Adipocyte (in vitro differentiated cells): ENCODE data around the gene CLDN17.

Experiments used
- DNase-seq: peaks from one replicate; pipeline ENCODE4 v3.0.0-alpha.2; 2015; ENCODE audit warnings: low read depth
- H3K27me3 ChIP-seq: replicated peaks from 2 replicates; pipeline ENCODE4 v1.7.0; 2013; ENCODE audit warnings: mild to moderate bottlenecking, low read length, moderate library complexity; ENCODE audit not compliant: control insufficient read depth, insufficient read depth
- H3K36me3 ChIP-seq: 2 replicates; pipeline ENCODE4 v1.7.0; 2013; ENCODE audit warnings: low read length, mild to moderate bottlenecking, moderate library complexity; ENCODE audit not compliant: control insufficient read depth, insufficient read depth, severe bottlenecking
- H3K4me1 ChIP-seq: 2 replicates; pipeline ENCODE4 v1.7.0; 2013; ENCODE audit warnings: mild to moderate bottlenecking, low read length, moderate library complexity; ENCODE audit not compliant: control insufficient read depth, insufficient read depth
- H3K4me3 ChIP-seq: 2 replicates; pipeline ENCODE4 v1.7.0; 2013; ENCODE audit warnings: mild to moderate bottlenecking, low read length, moderate library complexity
- H3K9ac ChIP-seq: 2 replicates; pipeline ENCODE4 v1.7.0; 2013; ENCODE audit warnings: mild to moderate bottlenecking, low read length, moderate library complexity
- H3K9me3 ChIP-seq: 2 replicates; pipeline ENCODE4 v1.7.0; 2013; ENCODE audit warnings: mild to moderate bottlenecking, low read length, moderate library complexity; ENCODE audit not compliant: control insufficient read depth

Gene CLDN17

DNA sequence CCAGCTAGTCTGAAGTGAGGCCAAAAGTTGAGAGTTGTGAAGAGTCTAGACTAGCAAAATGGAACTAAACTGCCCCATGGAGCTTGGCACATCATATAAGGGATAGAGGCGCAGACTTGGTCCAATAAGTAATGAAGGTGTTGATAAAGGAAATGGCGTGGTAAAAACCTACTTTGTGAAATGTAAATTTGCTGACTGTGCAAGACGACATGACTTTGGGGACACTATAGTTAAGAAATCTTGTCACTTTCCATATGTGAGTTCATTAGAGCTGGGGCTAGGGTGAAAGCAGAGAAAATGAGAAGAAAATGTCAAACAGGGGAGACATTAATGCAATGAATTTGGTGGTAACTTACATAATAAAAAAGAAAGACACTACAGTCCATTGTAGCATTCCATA is 50.1 kb downstream of the CLDN17 start:
- no peaks in the 10 kb centered on the region for H3K27me3 ChIP-seq
- H3K4me1 ChIP-seq, result no peaks in the 10 kb centered on the region

More for the DNA sequence above, 50.1 kb downstream of the CLDN17 start:
- DNase-seq, result no peak
- H3K9me3 ChIP-seq, result peaks cover 5% of the 10 kb centered on the region
- H3K36me3 ChIP-seq, result no peaks in the 10 kb centered on the region
- no peak overlapping the region for H3K4me3 ChIP-seq
- no peak overlapping the region for H3K9ac ChIP-seq
